HepG2 (cell line): ENCODE results near the gene MNT. TPM values are rescaled to one million over a fixed set of nuclear protein-coding genes. Genes with fewer than 3 reads are reported as not detected.

Source experiments
- ATF7 ChIP-seq, 2 experiments: fragments of 450-650 bp in 1 of 2; sonication (generic) in 1 of 2; formaldehyde crosslinking in 1 of 2; IDR thresholded peaks; 2 replicates each; pipeline versions ENCODE4 v1.4.0 to v1.6.1; 2016 to 2020; ENCODE audit warnings: antibody characterized with exemption in 1 of 2, mild to moderate bottlenecking in 1 of 2, missing genetic modification reagents in 1 of 2
- CEBPZ ChIP-seq: IDR thresholded peaks from 2 replicates; pipeline ENCODE4 v1.6.1; 2012; ENCODE audit warnings: low read length, improper control_type of control experiment
- EHMT2 ChIP-seq: fragments of 200-600 bp; sonication (generic); IDR thresholded peaks from 2 replicates; pipeline ENCODE4 v1.7.0; 2017; ENCODE audit warnings: antibody characterized with exemption, low read depth, low read length, borderline replicate concordance
- KAT7 ChIP-seq: IDR thresholded peaks from 2 replicates; pipeline ENCODE4 v1.6.1; 2018; ENCODE audit warnings: borderline replicate concordance, missing compliant biosample characterization
- KLF9 ChIP-seq: IDR thresholded peaks from 2 replicates; pipeline ENCODE4 v1.6.1; 2016; ENCODE audit warnings: low read depth
- MAFK ChIP-seq, 2 experiments: IDR thresholded peaks in 1 of 2; conservative IDR thresholded peaks in 1 of 2; 2 replicates each; pipeline ENCODE4 v1.6.1; 2011; ENCODE audit warnings: improper control_type of control experiment in 2 of 2, low read length in 2 of 2
- NFIC ChIP-seq: IDR thresholded peaks from 2 replicates; pipeline ENCODE4 v1.6.1; 2012; ENCODE audit warnings: mild to moderate bottlenecking, low read length, inconsistent platforms
- NPAS2 ChIP-seq: sonication (generic); formaldehyde crosslinking; IDR thresholded peaks from 2 replicates; pipeline ENCODE4 v1.8.0; 2022; ENCODE audit warnings: mild to moderate bottlenecking, missing genetic modification reagents, borderline replicate concordance
- PHF21A ChIP-seq: sonication (generic); formaldehyde crosslinking; IDR thresholded peaks from 2 replicates; pipeline ENCODE4 v1.5.0; 2020; ENCODE audit warnings: mild to moderate bottlenecking, missing genetic modification reagents
- POGZ ChIP-seq: sonication (generic); formaldehyde crosslinking; IDR thresholded peaks from 2 replicates; pipeline ENCODE4 v1.4.0; 2020; ENCODE audit warnings: mild to moderate bottlenecking, missing genetic modification reagents
- SRSF1 ChIP-seq: fragments of 200-400 bp; formaldehyde crosslinking; optimal IDR thresholded peaks from 2 replicates; pipeline ENCODE3; 2017; ENCODE audit warnings: mild to moderate bottlenecking, low read depth, low read length, moderate library complexity
- SUZ12 ChIP-seq: fragments of 150-350 bp; IDR thresholded peaks from 2 replicates; pipeline ENCODE4 v1.6.1; 2014; ENCODE audit warnings: low read depth, low read length
- THAP8 ChIP-seq: sonication (generic); formaldehyde crosslinking; IDR thresholded peaks from 2 replicates; pipeline ENCODE4 v1.5.1; 2020; ENCODE audit warnings: missing genetic modification reagents, mild to moderate bottlenecking, borderline replicate concordance
- ZBTB26 ChIP-seq: IDR thresholded peaks from 2 replicates; pipeline ENCODE4 v1.6.1; 2016; ENCODE audit warnings: missing compliant biosample characterization, missing genetic modification reagents, borderline replicate concordance
- ZNF496 ChIP-seq: sonication (generic); formaldehyde crosslinking; IDR thresholded peaks from 2 replicates; pipeline ENCODE4 v1.8.1; 2023; ENCODE audit warnings: mild to moderate bottlenecking, moderate library complexity, missing genetic modification reagents; ENCODE audit not compliant: insufficient replicate concordance
- ZNF503 ChIP-seq: sonication (generic); formaldehyde crosslinking; IDR thresholded peaks from 2 replicates; pipeline ENCODE4 v1.4.0; 2020; ENCODE audit warnings: missing genetic modification reagents
- ZNF556 ChIP-seq: sonication (generic); formaldehyde crosslinking; IDR thresholded peaks from 2 replicates; pipeline ENCODE4 v1.4.0; 2020; ENCODE audit warnings: mild to moderate bottlenecking, missing genetic modification reagents, borderline replicate concordance
- ZNF839 ChIP-seq: sonication (generic); formaldehyde crosslinking; IDR thresholded peaks from 2 replicates; pipeline ENCODE4 v1.4.0; 2020; ENCODE audit warnings: missing genetic modification reagents, mild to moderate bottlenecking, borderline replicate concordance
- polyA plus RNA-seq, 8 experiments: library from polyadenylated mRNA; depleted of rRNA in 3 of 8; stranded (reverse) in 7 of 8; unstranded in 1 of 8; fragments of >200 nt; fragmentation: Illumina TruSeq in 4 of 8; extraction: Trizol in 4 of 8; gene quantifications; 2 replicates each; pipeline versions ENCODE4 v1.2.1 to v1.2.3, GENCODE V29; 2011 to 2016; ENCODE audit warnings: low read depth in 4 of 8, missing spikeins in 1 of 8, mixed read lengths in 1 of 8; ENCODE audit not compliant: insufficient read depth in 1 of 8
- total RNA-seq, 5 experiments: library from RNA; depleted of rRNA; stranded (reverse); fragments of >200 nt; fragmentation: Illumina TruSeq; extraction: Trizol; gene quantifications; 2 replicates each; pipeline ENCODE4 v1.2.3, GENCODE V29; 2016; ENCODE audit warnings: low read depth in 1 of 5
- TF ChIP-seq, protein P1 (sequence below): sonication (generic); formaldehyde crosslinking; IDR thresholded peaks from 2 replicates; pipeline ENCODE4 v1.8.1; 2023; ENCODE audit warnings: mild to moderate bottlenecking, missing genetic modification reagents

The MNT gene
- total and polyA plus RNA-seq, 2 of the 13 experiments (the other 11 are each of a cell fraction or from before 2014, with no cell fraction given): 2.1 to 3.5 TPM

DNA sequence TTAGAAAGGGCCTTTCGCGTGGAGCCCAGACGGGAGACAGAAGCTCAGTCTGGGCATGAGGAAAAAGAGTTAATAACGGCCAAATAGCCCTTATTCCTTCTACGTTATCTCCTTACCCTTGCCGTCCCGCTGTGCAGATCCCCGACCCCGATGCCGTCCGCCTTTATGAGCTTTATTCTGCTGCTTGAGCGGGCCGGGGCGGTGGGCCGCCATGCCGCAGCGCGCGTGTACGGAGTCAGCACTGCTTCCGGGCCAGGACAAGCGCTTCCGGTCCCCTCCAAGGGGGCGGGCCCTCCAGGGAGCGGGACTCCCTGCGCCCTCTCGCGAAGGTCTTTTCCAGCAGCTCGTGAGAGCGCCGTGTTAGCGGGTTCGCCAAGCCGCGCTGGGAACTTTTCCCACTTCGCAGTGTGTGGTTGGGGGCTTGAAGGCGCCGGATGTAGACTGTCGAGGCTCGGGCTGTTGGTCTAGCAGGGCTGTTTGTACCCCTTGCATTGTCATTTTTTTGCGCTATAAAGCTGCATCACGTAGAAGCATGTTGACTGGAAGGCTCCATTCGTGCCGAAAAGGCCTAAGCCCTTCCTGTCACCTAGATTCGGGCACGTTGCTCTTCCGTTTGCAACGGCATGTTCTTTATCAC is 64.5 kb downstream of the MNT start, which contains the start of gene TSR1 (continued):
- TF ChIP-seq THAP8 (no peak), SRSF1 (no peak), KLF9 (CRISPR knock-in tag) (peak; percentile 93; the same call in 1 of the 2 replicates), EHMT2 (no peak), MAFK (conservative IDR thresholded peaks at IDR 0.05 in 1 of 2, IDR thresholded peaks at IDR 0.05 in 1 of 2; ENCODE audit: low read length in 2 of 2) (peak in 1 of 2 experiments; percentile 27; a peak in 1 of 4 replicates), NFIC (no peak), POGZ (CRISPR knock-in tag) (peak; percentile 54), ZNF839 (peak; percentile 70; the same call in 1 of the 2 replicates), ZNF496 (no peak), ZNF503 (CRISPR knock-in tag) (no peak; the same call in 1 of the 2 replicates), ATF7 (IDR thresholded peaks at IDR 0.05) (no peak), ATF7 (CRISPR knock-in tag; IDR thresholded peaks at IDR 0.05) (no peak; the same call in 1 of the 2 replicates), ZNF556 (CRISPR knock-in tag) (peak; percentile 47), SUZ12 (no peak), ZBTB26 (peak; percentile 48; the same call in 1 of the 2 replicates), NPAS2 (no peak), KAT7 (CRISPR knock-in tag) (peak; percentile 41; the same call in 1 of the 2 replicates), CEBPZ (no peak), PHF21A (CRISPR knock-in tag) (no peak)
- TF ChIP-seq, protein P1, sequence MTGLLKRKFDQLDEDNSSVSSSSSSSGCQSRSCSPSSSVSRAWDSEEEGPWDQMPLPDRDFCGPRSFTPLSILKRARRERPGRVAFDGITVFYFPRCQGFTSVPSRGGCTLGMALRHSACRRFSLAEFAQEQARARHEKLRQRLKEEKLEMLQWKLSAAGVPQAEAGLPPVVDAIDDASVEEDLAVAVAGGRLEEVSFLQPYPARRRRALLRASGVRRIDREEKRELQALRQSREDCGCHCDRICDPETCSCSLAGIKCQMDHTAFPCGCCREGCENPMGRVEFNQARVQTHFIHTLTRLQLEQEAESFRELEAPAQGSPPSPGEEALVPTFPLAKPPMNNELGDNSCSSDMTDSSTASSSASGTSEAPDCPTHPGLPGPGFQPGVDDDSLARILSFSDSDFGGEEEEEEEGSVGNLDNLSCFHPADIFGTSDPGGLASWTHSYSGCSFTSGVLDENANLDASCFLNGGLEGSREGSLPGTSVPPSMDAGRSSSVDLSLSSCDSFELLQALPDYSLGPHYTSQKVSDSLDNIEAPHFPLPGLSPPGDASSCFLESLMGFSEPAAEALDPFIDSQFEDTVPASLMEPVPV (CRISPR knock-in tag): peak; percentile 44; the same call in 1 of the 2 replicates
